H9 (cell line): ENCODE data around the gene ARHGEF38. TPM values are rescaled to one million over a fixed set of nuclear protein-coding genes. Genes with fewer than 3 reads are reported as not detected.

Experiments used
- DNase-seq: peaks from one replicate; pipeline ENCODE4 v3.0.0-alpha.2; 2017
- H2AFZ ChIP-seq: one replicate; pipeline ENCODE4 v1.6.1; 2013; ENCODE audit warnings: mild to moderate bottlenecking, low read length, control low read depth, moderate library complexity
- H2AK5ac ChIP-seq: 2 replicates; pipeline ENCODE4 v1.6.1; 2013; ENCODE audit warnings: low read length, control low read depth, mixed read lengths; ENCODE audit not compliant: insufficient read length
- H2BK120ac ChIP-seq: one replicate; pipeline ENCODE4 v1.6.1; 2013; ENCODE audit warnings: low read depth, mild to moderate bottlenecking, low read length, control low read depth, inconsistent platforms; ENCODE audit not compliant: poor library complexity, severe bottlenecking
- H2BK12ac ChIP-seq: 2 replicates; pipeline ENCODE4 v1.6.1; 2013; ENCODE audit warnings: low read length, control low read depth, mixed read lengths, low read depth; ENCODE audit not compliant: insufficient read length
- H2BK15ac ChIP-seq: 2 replicates; pipeline ENCODE4 v1.6.1; 2013; ENCODE audit warnings: low read depth, low read length, control low read depth
- H2BK20ac ChIP-seq: one replicate; pipeline ENCODE4 v1.6.1; 2013; ENCODE audit warnings: low read depth, mild to moderate bottlenecking, low read length, control low read depth, inconsistent platforms; ENCODE audit not compliant: poor library complexity, severe bottlenecking
- H2BK5ac ChIP-seq: 2 replicates; pipeline ENCODE4 v1.6.1; 2013; ENCODE audit warnings: low read length, control low read depth, mixed read lengths; ENCODE audit not compliant: insufficient read length
- H3K14ac ChIP-seq: 2 replicates; pipeline ENCODE4 v1.6.1; 2013; ENCODE audit warnings: low read length, control low read depth; ENCODE audit not compliant: insufficient read depth
- H3K18ac ChIP-seq: 2 replicates; pipeline ENCODE4 v1.6.1; 2013; ENCODE audit warnings: low read depth, mild to moderate bottlenecking, mixed read lengths, low read length, control low read depth; ENCODE audit not compliant: insufficient read length
- H3K23ac ChIP-seq: 2 replicates; pipeline ENCODE4 v1.6.1; 2013; ENCODE audit warnings: low read length, control low read depth, mixed read lengths, low read depth; ENCODE audit not compliant: insufficient read length
- H3K23me2 ChIP-seq: 2 replicates; pipeline ENCODE4 v1.6.1; 2013; ENCODE audit warnings: low read depth, mild to moderate bottlenecking, mixed read lengths, low read length, control low read depth; ENCODE audit not compliant: insufficient read length, poor library complexity, severe bottlenecking
- H3K27ac ChIP-seq: 2 replicates; pipeline ENCODE4 v1.5.1; 2013; ENCODE audit warnings: low read length, control low read depth, mixed read lengths, low read depth; ENCODE audit not compliant: insufficient read length
- H3K27me3 ChIP-seq: 2 replicates; pipeline ENCODE4 v1.6.1; 2013; ENCODE audit warnings: low read length, control low read depth, inconsistent platforms; ENCODE audit not compliant: insufficient read depth
- H3K4ac ChIP-seq: 2 replicates; pipeline ENCODE4 v1.6.1; 2013; ENCODE audit warnings: low read depth, mild to moderate bottlenecking, control low read depth, inconsistent platforms, low read length, moderate library complexity
- H3K4me1 ChIP-seq: 2 replicates; pipeline ENCODE4 v1.6.1; 2013; ENCODE audit warnings: low read length, control low read depth, inconsistent platforms; ENCODE audit not compliant: insufficient read depth
- H3K4me2 ChIP-seq: 2 replicates; pipeline ENCODE4 v1.6.1; 2013; ENCODE audit warnings: low read length, control low read depth, mixed read lengths; ENCODE audit not compliant: insufficient read length, insufficient read depth
- H3K56ac ChIP-seq: 2 replicates; pipeline ENCODE4 v1.6.1; 2013; ENCODE audit warnings: low read depth, mild to moderate bottlenecking, mixed read lengths, low read length, control low read depth; ENCODE audit not compliant: insufficient read length
- H3K79me1 ChIP-seq: 2 replicates; pipeline ENCODE4 v1.6.1; 2013; ENCODE audit warnings: low read depth, mild to moderate bottlenecking, moderate library complexity, low read length, control low read depth, inconsistent platforms; ENCODE audit not compliant: insufficient read depth, poor library complexity, severe bottlenecking
- H3K79me2 ChIP-seq: 2 replicates; pipeline ENCODE4 v1.6.1; 2013; ENCODE audit warnings: low read length, control low read depth, inconsistent platforms; ENCODE audit not compliant: insufficient read depth
- H3K9ac ChIP-seq: 2 replicates; pipeline ENCODE4 v1.6.1; 2013; ENCODE audit warnings: low read length, control low read depth, mixed read lengths; ENCODE audit not compliant: insufficient read length; ENCODE audit errors: extremely low read depth
- H3K9me3 ChIP-seq: one replicate; pipeline ENCODE4 v1.6.1; 2013; ENCODE audit warnings: low read depth, low read length, inconsistent platforms; ENCODE audit not compliant: control insufficient read depth
- H3T11ph ChIP-seq: one replicate; pipeline ENCODE4 v1.6.1; 2013; ENCODE audit warnings: mild to moderate bottlenecking, low read length, control low read depth, inconsistent platforms
- H4K20me1 ChIP-seq: one replicate; pipeline ENCODE4 v1.6.1; 2013; ENCODE audit not compliant: control insufficient read depth, insufficient read length, insufficient read depth
- H4K5ac ChIP-seq: 2 replicates; pipeline ENCODE4 v1.6.1; 2013; ENCODE audit warnings: low read depth, mild to moderate bottlenecking, mixed read lengths, low read length, control low read depth; ENCODE audit not compliant: insufficient read length
- H4K8ac ChIP-seq: replicated peaks from 2 replicates; pipeline ENCODE4 v1.6.1; 2013; ENCODE audit warnings: low read length, control low read depth, mixed read lengths, low read depth; ENCODE audit not compliant: insufficient read length
- H4K91ac ChIP-seq: 2 replicates; pipeline ENCODE4 v1.6.1; 2013; ENCODE audit warnings: low read depth, mild to moderate bottlenecking, moderate library complexity, mixed read lengths, low read length, control low read depth; ENCODE audit not compliant: insufficient read length
- H3K27ac Mint-ChIP-seq, 3 experiments: 2 replicates in 2 of 3; 3 replicates in 1 of 3; pipeline ENCODE4 v1.8.0; 2020 to 2021; ENCODE audit warnings: mixed read lengths in 3 of 3, mild to moderate bottlenecking in 1 of 3, moderate library complexity in 1 of 3
- H3K27me3 Mint-ChIP-seq: 2 replicates; pipeline ENCODE4 v1.8.0; 2021; ENCODE audit warnings: low read depth, mild to moderate bottlenecking, moderate library complexity, mixed read lengths
- H3K36me3 Mint-ChIP-seq, 3 experiments: 2 replicates in 2 of 3; 3 replicates in 1 of 3; pipeline ENCODE4 v1.8.0; 2020 to 2021; ENCODE audit warnings: low read depth in 3 of 3, mixed read lengths in 3 of 3; ENCODE audit not compliant: insufficient read depth in 1 of 3
- H3K4me1 Mint-ChIP-seq, 2 experiments: 2 replicates each; pipeline ENCODE4 v1.8.0; 2020; ENCODE audit warnings: mixed read lengths in 2 of 2
- H3K4me3 Mint-ChIP-seq, 2 experiments: 2 replicates in 1 of 2; 3 replicates in 1 of 2; pipeline ENCODE4 v1.8.0; 2020 to 2021; ENCODE audit warnings: mild to moderate bottlenecking in 2 of 2, mixed read lengths in 2 of 2, moderate library complexity in 1 of 2
- H3K9me3 Mint-ChIP-seq, 2 experiments: 2 replicates in 1 of 2; 3 replicates in 1 of 2; pipeline ENCODE4 v1.8.0; 2020; ENCODE audit warnings: mild to moderate bottlenecking in 2 of 2, mixed read lengths in 2 of 2, moderate library complexity in 1 of 2
- CTCF ChIP-seq: fragments of 200-600 bp; sonication (generic); conservative IDR thresholded peaks from 3 replicates; pipeline ENCODE4 v1.8.0; 2021; ENCODE audit warnings: antibody characterized with exemption, mild to moderate bottlenecking
- WGBS: extraction: QIAGEN DNeasy Blood & Tissue Kit; methylation state at CpG from one replicate; pipeline ENCODE4 v1.1.7; 2013; ENCODE audit warnings: missing lambda C conversion rate, low lambda C conversion rate, mixed read lengths; ENCODE audit not compliant: insufficient read length; ENCODE audit errors: extremely low coverage; 5-methylcytosine and 5-hydroxymethylcytosine counted together
- total RNA-seq: library from RNA; stranded (reverse); gene quantifications from 2 replicates; pipeline ENCODE4 v1.2.1, GENCODE V29; 2021

ARHGEF38 gene
- total RNA-seq, 1 experiment from 2014 or later = not detected

GRCh38 chr4:105623099-105623498 lies 70.7 kb downstream of the ARHGEF38 start:
- Histone ChIP-seq H3K23me2 (no peaks in the 10 kb centered on the region), H2BK15ac (no peak overlapping the region), H4K8ac (no peak overlapping the region), H3K14ac (no peak overlapping the region), H4K5ac (no peak overlapping the region), H3K27ac (no peak overlapping the region), H3K9me3 (no peaks in the 10 kb centered on the region), H3K23ac (no peak overlapping the region), H3K27me3 (no peaks in the 10 kb centered on the region), H2BK5ac (no peak overlapping the region), H4K91ac (no peak overlapping the region), H2AFZ (no peak overlapping the region), H3K56ac (no peak overlapping the region), H3K4ac (no peak overlapping the region), H2BK20ac (no peak overlapping the region), H3K79me1 (no peaks in the 10 kb centered on the region), H4K20me1 (no peaks in the 10 kb centered on the region), H3K18ac (no peak overlapping the region), H2BK120ac (no peak overlapping the region), H3T11ph (no peak overlapping the region), H3K4me1 (no peaks in the 10 kb centered on the region), H3K79me2 (no peaks in the 10 kb centered on the region), H2AK5ac (no peak overlapping the region), H3K9ac (no peak overlapping the region), H3K4me2 (no peak overlapping the region), H2BK12ac (no peak overlapping the region)
- WGBS = no CpG with 5 or more reads among the region's 4 CpGs
- TF ChIP-seq CTCF = no peak
- no peak for DNase-seq
- H3K4me3 Mint-ChIP-seq = no peak overlapping the region
- H3K27me3 Mint-ChIP-seq = peaks cover 23% of the 10 kb centered on the region
- H3K27ac Mint-ChIP-seq = no peak overlapping the region
- H3K4me1 Mint-ChIP-seq = no peaks in the 10 kb centered on the region
- no peaks in the 10 kb centered on the region; a peak in 1 of 7 replicates for H3K36me3 Mint-ChIP-seq
- H3K9me3 Mint-ChIP-seq = no peaks in the 10 kb centered on the region
